Measurements from ENCODE around the gene TMEM52.
"Not testable (repeated sequence)": the region's sequence is repeated elsewhere in the genome, so short reads cannot be mapped to it uniquely, and the experiment has no call there.

Gene TMEM52

GRCh38 chr1:1945782-1946393 is 26.8 kb upstream of the TMEM52 start:
- no peak for DNase-seq (ENCODE audit: low spot score)

- DNase-seq (ENCODE audit: low spot score), result no peak
Measured at GRCh38 chr1:1943834-1944570, 24.9 kb upstream of the TMEM52 start.

- DNase-seq (ENCODE audit: low spot score), result no peak
Measured at GRCh38 chr1:1942753-1943656, 23.9 kb upstream of the TMEM52 start.

GRCh38 chr1:1941868-1942752 is 23.0 kb upstream of the TMEM52 start:
- DNase-seq (ENCODE audit: low spot score), result no peak

GRCh38 chr1:1941211-1941841 is 22.2 kb upstream of the TMEM52 start:
- DNase-seq (ENCODE audit: low spot score), result no peak

- no peak for DNase-seq (ENCODE audit: low spot score)
Measured at GRCh38 chr1:1940123-1940425, 21.0 kb upstream of the TMEM52 start.

- no peak for DNase-seq (ENCODE audit: low spot score)
Measured at GRCh38 chr1:1939296-1940122, 20.4 kb upstream of the TMEM52 start.

GRCh38 chr1:1938613-1939295 is 19.7 kb upstream of the TMEM52 start:
- no peak for DNase-seq (ENCODE audit: low spot score)

GRCh38 chr1:1938276-1938573 is 19.1 kb upstream of the TMEM52 start:
- no peak for DNase-seq (ENCODE audit: low spot score)

GRCh38 chr1:1937549-1938275 is 18.6 kb upstream of the TMEM52 start:
- no peak for DNase-seq (ENCODE audit: low spot score)

- no peak for DNase-seq (ENCODE audit: low spot score)
Measured at GRCh38 chr1:1937061-1937460, 18.0 kb upstream of the TMEM52 start.

GRCh38 chr1:1934848-1935247 is 15.8 kb upstream of the TMEM52 start:
- DNase-seq (ENCODE audit: low spot score), result not testable (repeated sequence)

GRCh38 chr1:1929639-1930545 is 10.8 kb upstream of the TMEM52 start:
- DNase-seq (ENCODE audit: low spot score), result no peak

GRCh38 chr1:1929102-1929638 is 10.1 kb upstream of the TMEM52 start:
- DNase-seq (ENCODE audit: low spot score), result no peak

- DNase-seq (ENCODE audit: low spot score), result no peak
Measured at GRCh38 chr1:1928231-1929101, 9.4 kb upstream of the TMEM52 start.

GRCh38 chr1:1927751-1928150 is 8.7 kb upstream of the TMEM52 start:
- DNase-seq (ENCODE audit: low spot score), result no peak
